SK-N-MC (cell line): Measurements from ENCODE around the gene REV1.

Source experiments
- DNase-seq: peaks from one replicate; pipeline ENCODE4 v3.0.0-alpha.2; 2011; ENCODE audit warnings: low read depth, low spot score
- H3K27ac ChIP-seq: fragments of 200-600 bp; sonication (generic); 2 replicates; pipeline ENCODE4 v1.5.1; 2016; ENCODE audit warnings: mixed run types
- H3K36me3 ChIP-seq: fragments of 200-600 bp; sonication (generic); 2 replicates; pipeline ENCODE4 v1.6.1; 2017; ENCODE audit warnings: antibody characterized with exemption, low read length, mixed read lengths; ENCODE audit not compliant: insufficient read depth
- H3K4me3 ChIP-seq: fragments of 200-600 bp; sonication (generic); 2 replicates; pipeline ENCODE4 v1.5.1; 2016
- H3K9ac ChIP-seq: fragments of 200-600 bp; sonication (generic); 2 replicates; pipeline ENCODE4 v1.8.0; 2017; ENCODE audit warnings: mixed run types, mixed read lengths; ENCODE audit not compliant: insufficient read length
- H3K9me3 ChIP-seq: fragments of 200-600 bp; sonication (generic); 2 replicates; pipeline ENCODE4 v1.6.1; 2017; ENCODE audit warnings: low read depth, mild to moderate bottlenecking, antibody characterized with exemption, low read length, moderate library complexity, mixed read lengths
- EZH2 ChIP-seq: fragments of 200-600 bp; sonication (generic); IDR thresholded peaks from one replicate; pipeline ENCODE4 v1.6.1; 2017; ENCODE audit warnings: antibody characterized with exemption
- FOXP2 ChIP-seq: optimal IDR thresholded peaks from 2 replicates; pipeline ENCODE3; 2011; ENCODE audit warnings: mild to moderate bottlenecking, moderate library complexity; ENCODE audit not compliant: insufficient read depth; ENCODE audit errors: extremely low read length, control extremely low read depth
- POLR2AphosphoS5 ChIP-seq: IDR thresholded peaks from 2 replicates; pipeline ENCODE4 v1.6.1; 2012; ENCODE audit warnings: mild to moderate bottlenecking, low read depth, low read length, borderline replicate concordance

Gene REV1

GRCh38 chr2:99489761-99490622 is at the start of gene REV1:
REV1 (minus strand) TSS chr2:99490017; CDS start chr2:99464975, 25,042 bp downstream.
- Histone ChIP-seq H3K36me3 (no peaks in the 10 kb centered on the region), H3K9me3 (no peaks in the 10 kb centered on the region), H3K9ac (peak within 1 kb of the TSS; percentile 81), H3K27ac (no peak within 1 kb of the TSS), H3K4me3 (peak within 1 kb of the TSS; percentile 98)
- TF ChIP-seq POLR2AphosphoS5 (peak; percentile 53; the same call in 1 of the 2 replicates), EZH2 (no peak), FOXP2 (no peak)
- DNase-seq = peak; percentile 82

GRCh38 chr2:99537910-99538485 is 48.2 kb upstream of the REV1 start:
- Histone ChIP-seq H3K9me3 (no peaks in the 10 kb centered on the region), H3K9ac (no peak overlapping the region), H3K4me3 (no peak overlapping the region), H3K27ac (no peak overlapping the region), H3K36me3 (no peaks in the 10 kb centered on the region)
- DNase-seq = no peak
- TF ChIP-seq EZH2 (no peak), FOXP2 (no peak), POLR2AphosphoS5 (no peak)

GRCh38 chr2:99524056-99524455 is 34.2 kb upstream of the REV1 start:
- H3K4me3 ChIP-seq = no peak overlapping the region
- H3K9me3 ChIP-seq = no peaks in the 10 kb centered on the region
- no peak for DNase-seq
- no peak overlapping the region for H3K27ac ChIP-seq
- no peaks in the 10 kb centered on the region for H3K36me3 ChIP-seq
- no peak overlapping the region for H3K9ac ChIP-seq
- no peak for TF ChIP-seq EZH2
- no peak for TF ChIP-seq POLR2AphosphoS5
- TF ChIP-seq FOXP2 = no peak

GRCh38 chr2:99522157-99522556 is 32.3 kb upstream of the REV1 start:
- Histone ChIP-seq H3K27ac (no peak overlapping the region), H3K4me3 (no peak overlapping the region), H3K9ac (no peak overlapping the region), H3K36me3 (no peaks in the 10 kb centered on the region), H3K9me3 (no peaks in the 10 kb centered on the region)
- no peak for TF ChIP-seq EZH2
- TF ChIP-seq POLR2AphosphoS5 = no peak
- no peak for TF ChIP-seq FOXP2
- DNase-seq = no peak

- TF ChIP-seq EZH2 (no peak), FOXP2 (no peak), POLR2AphosphoS5 (no peak)
- no peak overlapping the region for H3K27ac ChIP-seq
- no peak overlapping the region for H3K4me3 ChIP-seq
- no peaks in the 10 kb centered on the region for H3K36me3 ChIP-seq
- no peaks in the 10 kb centered on the region for H3K9me3 ChIP-seq
- H3K9ac ChIP-seq = no peak overlapping the region
- no peak for DNase-seq
Observed at GRCh38 chr2:99520813-99521212, 31.0 kb upstream of the REV1 start.

- no peak for DNase-seq
- Histone ChIP-seq H3K4me3 (no peak overlapping the region), H3K36me3 (no peaks in the 10 kb centered on the region), H3K9me3 (no peaks in the 10 kb centered on the region), H3K9ac (no peak overlapping the region), H3K27ac (no peak overlapping the region)
- TF ChIP-seq FOXP2 = no peak
- no peak for TF ChIP-seq POLR2AphosphoS5
- TF ChIP-seq EZH2 = no peak
Observed at GRCh38 chr2:99520195-99520594, 30.4 kb upstream of the REV1 start.

GRCh38 chr2:99514357-99514756 is 24.5 kb upstream of the REV1 start:
- Histone ChIP-seq H3K9me3 (no peaks in the 10 kb centered on the region), H3K27ac (no peak overlapping the region), H3K36me3 (no peaks in the 10 kb centered on the region), H3K4me3 (no peak overlapping the region), H3K9ac (no peak overlapping the region)
- TF ChIP-seq POLR2AphosphoS5 = no peak
- no peak for TF ChIP-seq FOXP2
- TF ChIP-seq EZH2 = no peak
- DNase-seq = no peak

GRCh38 chr2:99512181-99512591 is 22.4 kb upstream of the REV1 start:
- no peak for TF ChIP-seq POLR2AphosphoS5
- no peak for TF ChIP-seq FOXP2
- TF ChIP-seq EZH2 = no peak
- Histone ChIP-seq H3K4me3 (no peak overlapping the region), H3K9ac (no peak overlapping the region), H3K9me3 (no peaks in the 10 kb centered on the region), H3K27ac (no peak overlapping the region), H3K36me3 (no peaks in the 10 kb centered on the region)
- DNase-seq = no peak

- Histone ChIP-seq H3K9me3 (no peaks in the 10 kb centered on the region), H3K9ac (no peak overlapping the region), H3K4me3 (no peak overlapping the region), H3K36me3 (no peaks in the 10 kb centered on the region), H3K27ac (no peak overlapping the region)
- no peak for TF ChIP-seq FOXP2
- no peak for TF ChIP-seq EZH2
- no peak for TF ChIP-seq POLR2AphosphoS5
- no peak for DNase-seq
Observed at GRCh38 chr2:99509387-99509786, 19.6 kb upstream of the REV1 start.
